ENCODE measurements around the gene REPIN1. TPM values are rescaled to one million over a fixed set of nuclear protein-coding genes. Genes with fewer than 3 reads are reported as not detected.

Gene REPIN1
- polyA plus RNA-seq, 1 of the 3 experiments (the other 2 are of a cell fraction): 91.6 TPM

GRCh38 chr7:150404172-150404804 is 35.7 kb downstream of the REPIN1 start:
- no peaks in the 10 kb centered on the region for H3K9me3 ChIP-seq
- no peak for TF ChIP-seq RAD21 (IDR thresholded peaks at IDR 0.05; ENCODE audit: low read length)
- TF ChIP-seq EZH2phosphoT487 (IDR thresholded peaks at IDR 0.05; ENCODE audit: borderline replicate concordance, low read depth): no peak
- no peak for TF ChIP-seq POLR2AphosphoS5 (IDR thresholded peaks at IDR 0.05; ENCODE audit: low read depth, low read length)
- no peak for TF ChIP-seq FOSL2 (IDR thresholded peaks at IDR 0.05; ENCODE audit: borderline replicate concordance, low read depth)
- TF ChIP-seq GABPA (IDR thresholded peaks at IDR 0.05; ENCODE audit: low read depth): no peak
- no peak for TF ChIP-seq IRF3 (IDR thresholded peaks at IDR 0.05; ENCODE audit: low read depth, low read length)
- no peak for TF ChIP-seq PBX3 (IDR thresholded peaks at IDR 0.05)
- no peak for TF ChIP-seq ELF1 (IDR thresholded peaks at IDR 0.05)
- TF ChIP-seq FOXJ3 (CRISPR knock-in tag; IDR thresholded peaks at IDR 0.05): no peak
- TF ChIP-seq CHD2 (IDR thresholded peaks at IDR 0.05; ENCODE audit: low read length, partially characterized antibody): no peak
- TF ChIP-seq RXRA (IDR thresholded peaks at IDR 0.05; ENCODE audit: borderline replicate concordance, low read depth): no peak
- TF ChIP-seq MAX (IDR thresholded peaks at IDR 0.05; ENCODE audit: low read depth): no peak
- no peak for TF ChIP-seq YY1 (IDR thresholded peaks at IDR 0.05; ENCODE audit: low read depth)
- TF ChIP-seq RFX5 (IDR thresholded peaks at IDR 0.05; ENCODE audit: low read length): no peak
- H2AFZ ChIP-seq (ENCODE audit: low read depth): peak overlapping the region; percentile 98
- peaks cover 0 to 3% of the 10 kb centered on the region in 2 experiments for H3K36me3 ChIP-seq (replicated peaks in 1 of 2; ENCODE audit: control insufficient read depth in 1 of 2, insufficient read depth in 2 of 2, low read length in 1 of 2)
- H4K20me1 ChIP-seq (ENCODE audit: insufficient read depth): no peaks in the 10 kb centered on the region
- H3K27me3 ChIP-seq (ENCODE audit: insufficient read depth): no peaks in the 10 kb centered on the region
- DNase-seq: no peak
- H3K4me3 ChIP-seq (ENCODE audit: low read depth in 2 of 2, low read length in 1 of 2): peak overlapping the region; percentile 71 to 74
- peak overlapping the region; percentile 98 for H3K4me2 ChIP-seq
- H3K9ac ChIP-seq: peak overlapping the region; percentile 86
- H3K9me2 ChIP-seq: no peaks in the 10 kb centered on the region
- WGBS (ENCODE audit: low lambda C conversion rate): 88% methylated on average over 16 of the region's 16 CpGs
- ChIA-PET POLR2A (interaction anchor here (1.2 to 1.9 kb wide), 2 partner anchors 19 to 35 kb away, joined by 8 to 11 read pairs; partner anchors contain the start of gene REPIN1), CTCF (interaction anchor here (0.6 to 3.4 kb wide), 15 partner anchors 9 to 1229 kb away, joined by 3 to 17 read pairs (median 3); partner anchors contain the start of genes REPIN1 and ZNF775)
- H3K79me2 ChIP-seq (ENCODE audit: insufficient read depth): no peaks in the 10 kb centered on the region
- H3F3A ChIP-seq (replicated peaks; ENCODE audit: insufficient read depth): peaks cover 9% of the 10 kb centered on the region
- peak overlapping the region; percentile 56 to 87 for H3K27ac ChIP-seq (ENCODE audit: low read depth in 2 of 2, low read length in 1 of 2)
- peaks cover 15 to 42% of the 10 kb centered on the region in 2 experiments for H3K4me1 ChIP-seq (ENCODE audit: control insufficient read depth in 1 of 2, insufficient read depth in 2 of 2, low read depth in 1 of 2, low read length in 1 of 2)
